ENCODE results near the gene SCG2. TPM values are rescaled to one million over a fixed set of nuclear protein-coding genes. Genes with fewer than 3 reads are reported as not detected.

Gene SCG2
- polyA plus RNA-seq, 1 experiment: 1.8 TPM

DNA sequence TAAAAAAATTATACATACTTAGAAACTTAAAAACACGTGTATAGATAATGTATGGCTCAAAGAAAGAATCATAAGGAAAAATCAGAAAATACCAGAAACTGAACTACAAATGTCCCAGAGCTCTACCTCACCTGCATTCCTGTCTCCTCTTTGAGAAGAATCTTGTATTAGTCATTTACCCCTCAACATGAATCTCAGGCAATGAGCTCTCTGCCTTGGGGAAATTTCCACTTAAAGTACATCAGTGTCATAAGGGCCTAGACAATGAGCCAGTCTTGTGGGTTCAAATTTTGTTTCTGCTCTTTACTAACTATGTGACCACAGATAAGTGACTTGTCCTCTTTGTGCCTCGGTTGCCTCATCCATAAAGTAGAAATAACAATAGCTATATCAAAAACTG lies 40.1 kb downstream of the SCG2 start:
- H3K4me3 ChIP-seq (ENCODE audit: low read depth, low read length): no peak overlapping the region
- no peak overlapping the region for H3K27ac ChIP-seq (ENCODE audit: low read depth, low read length)
- H3K9me3 ChIP-seq (ENCODE audit: control insufficient read depth, insufficient read depth, low read length): no peaks in the 10 kb centered on the region; the same call in 1 of the 2 replicates
- TF ChIP-seq, protein P1, sequence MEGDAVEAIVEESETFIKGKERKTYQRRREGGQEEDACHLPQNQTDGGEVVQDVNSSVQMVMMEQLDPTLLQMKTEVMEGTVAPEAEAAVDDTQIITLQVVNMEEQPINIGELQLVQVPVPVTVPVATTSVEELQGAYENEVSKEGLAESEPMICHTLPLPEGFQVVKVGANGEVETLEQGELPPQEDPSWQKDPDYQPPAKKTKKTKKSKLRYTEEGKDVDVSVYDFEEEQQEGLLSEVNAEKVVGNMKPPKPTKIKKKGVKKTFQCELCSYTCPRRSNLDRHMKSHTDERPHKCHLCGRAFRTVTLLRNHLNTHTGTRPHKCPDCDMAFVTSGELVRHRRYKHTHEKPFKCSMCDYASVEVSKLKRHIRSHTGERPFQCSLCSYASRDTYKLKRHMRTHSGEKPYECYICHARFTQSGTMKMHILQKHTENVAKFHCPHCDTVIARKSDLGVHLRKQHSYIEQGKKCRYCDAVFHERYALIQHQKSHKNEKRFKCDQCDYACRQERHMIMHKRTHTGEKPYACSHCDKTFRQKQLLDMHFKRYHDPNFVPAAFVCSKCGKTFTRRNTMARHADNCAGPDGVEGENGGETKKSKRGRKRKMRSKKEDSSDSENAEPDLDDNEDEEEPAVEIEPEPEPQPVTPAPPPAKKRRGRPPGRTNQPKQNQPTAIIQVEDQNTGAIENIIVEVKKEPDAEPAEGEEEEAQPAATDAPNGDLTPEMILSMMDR (IDR thresholded peaks at IDR 0.05; ENCODE audit: low read depth, low read length): no peak
- no peak for DNase-seq (ENCODE audit: low read depth, low spot score)
- ChIA-PET CTCF (no interaction called here), POLR2A (no interaction called here)
- no peaks in the 10 kb centered on the region for H3K27me3 ChIP-seq (ENCODE audit: control insufficient read depth, insufficient read depth, low read length)

GRCh38 chr2:223560749-223561435 lies 41.3 kb downstream of the SCG2 start:
- H3K9me3 ChIP-seq (ENCODE audit: control insufficient read depth, insufficient read depth, low read length): no peaks in the 10 kb centered on the region; the same call in 1 of the 2 replicates
- TF ChIP-seq, protein P1 (IDR thresholded peaks at IDR 0.05; ENCODE audit: low read depth, low read length): no peak
- H3K27me3 ChIP-seq (ENCODE audit: control insufficient read depth, insufficient read depth, low read length): no peaks in the 10 kb centered on the region
- ChIA-PET CTCF (interaction anchor here (0.8 kb wide), 1 partner anchor 102 kb away, joined by 5 read pairs; no protein-coding TSS in a partner anchor), POLR2A (no interaction called here)
- H3K27ac ChIP-seq (ENCODE audit: low read depth, low read length): no peak overlapping the region
- no peak overlapping the region for H3K4me3 ChIP-seq (ENCODE audit: low read depth, low read length)
- no peak for DNase-seq (ENCODE audit: low read depth, low spot score)

DNA sequence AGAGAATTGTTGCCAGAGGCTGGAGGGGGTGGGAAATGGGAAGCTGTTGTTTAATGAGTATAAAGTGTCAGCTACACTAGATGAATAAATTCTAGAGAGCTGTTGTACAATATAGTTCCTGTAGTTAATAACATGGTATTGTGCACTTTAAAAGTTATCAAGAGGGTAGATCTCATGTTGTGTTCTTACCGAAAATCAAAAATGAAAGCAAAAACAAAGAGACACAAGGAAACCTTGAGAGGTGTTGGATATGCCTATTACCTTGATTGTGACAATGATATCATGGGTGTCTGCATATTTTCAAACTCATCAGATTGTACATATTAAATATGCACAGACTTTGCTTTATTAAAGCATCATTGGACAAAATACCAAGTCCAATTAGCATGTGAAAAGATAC lies 43.2 kb downstream of the SCG2 start:
- Histone ChIP-seq H3K27me3 (ENCODE audit: control insufficient read depth, insufficient read depth, low read length) (no peaks in the 10 kb centered on the region), H3K4me3 (ENCODE audit: low read depth, low read length) (no peak overlapping the region), H3K27ac (ENCODE audit: low read depth, low read length) (no peak overlapping the region), H3K9me3 (ENCODE audit: control insufficient read depth, insufficient read depth, low read length) (no peaks in the 10 kb centered on the region; the same call in 1 of the 2 replicates)
- ChIA-PET CTCF (no interaction called here), POLR2A (no interaction called here)
- TF ChIP-seq, protein P1 (IDR thresholded peaks at IDR 0.05; ENCODE audit: low read depth, low read length): no peak
- no peak for DNase-seq (ENCODE audit: low read depth, low spot score)

GRCh38 chr2:223554923-223555322 lies 47.2 kb downstream of the SCG2 start:
- POLR2A ChIA-PET: no interaction called here
- Histone ChIP-seq H3K4me3 (ENCODE audit: low read depth, low read length) (no peak overlapping the region), H3K27me3 (ENCODE audit: control insufficient read depth, insufficient read depth, low read length) (no peaks in the 10 kb centered on the region), H3K27ac (ENCODE audit: low read depth, low read length) (no peak overlapping the region), H3K9me3 (ENCODE audit: control insufficient read depth, insufficient read depth, low read length) (no peaks in the 10 kb centered on the region)
- CTCF ChIA-PET: no interaction called here
- TF ChIP-seq, protein P1 (IDR thresholded peaks at IDR 0.05; ENCODE audit: low read depth, low read length): no peak
- DNase-seq (ENCODE audit: low read depth, low spot score): no peak

GRCh38 chr2:223549215-223549614 lies 52.9 kb downstream of the SCG2 start:
- Histone ChIP-seq H3K27ac (ENCODE audit: low read depth, low read length) (peak overlapping the region; percentile 43), H3K4me3 (ENCODE audit: low read depth, low read length) (no peak overlapping the region), H3K9me3 (ENCODE audit: control insufficient read depth, insufficient read depth, low read length) (no peaks in the 10 kb centered on the region), H3K27me3 (ENCODE audit: control insufficient read depth, insufficient read depth, low read length) (no peaks in the 10 kb centered on the region)
- TF ChIP-seq, protein P1 (IDR thresholded peaks at IDR 0.05; ENCODE audit: low read depth, low read length): no peak
- ChIA-PET CTCF (interaction anchor here (0.6 to 1.4 kb wide), 2 partner anchors 90 to 578 kb away, joined by 3 to 5 read pairs; no protein-coding TSS in a partner anchor), POLR2A (no interaction called here)
- peak; percentile 78 for DNase-seq (ENCODE audit: low read depth, low spot score)
